ENCODE measurements around the gene RAB3C.

Gene RAB3C

GRCh38 chr5:58722160-58722559 is 139.3 kb downstream of the RAB3C start:
- no peak overlapping the region for H3K27ac ChIP-seq
- TF ChIP-seq ZFX (IDR thresholded peaks at IDR 0.05) (no peak), CTCF (conservative IDR thresholded peaks at IDR 0.05) (no peak)

- H3K27ac ChIP-seq: no peak overlapping the region
- no peak for TF ChIP-seq CTCF (conservative IDR thresholded peaks at IDR 0.05)
- TF ChIP-seq ZFX (IDR thresholded peaks at IDR 0.05): no peak
These were observed 142.1 kb downstream of the RAB3C start for GRCh38 chr5:58724992-58725391.

- H3K27ac ChIP-seq: no peak overlapping the region
- TF ChIP-seq ZFX (IDR thresholded peaks at IDR 0.05) (no peak), CTCF (conservative IDR thresholded peaks at IDR 0.05) (no peak)
These were observed 148.8 kb downstream of the RAB3C start for GRCh38 chr5:58731641-58732040.

GRCh38 chr5:58735637-58736036 is 152.8 kb downstream of the RAB3C start:
- TF ChIP-seq ZFX (IDR thresholded peaks at IDR 0.05) (no peak), CTCF (conservative IDR thresholded peaks at IDR 0.05) (no peak)
- no peak overlapping the region for H3K27ac ChIP-seq

GRCh38 chr5:58736214-58736613 is 153.3 kb downstream of the RAB3C start:
- TF ChIP-seq CTCF (conservative IDR thresholded peaks at IDR 0.05) (no peak), ZFX (IDR thresholded peaks at IDR 0.05) (no peak)
- H3K27ac ChIP-seq: no peak overlapping the region

- H3K27ac ChIP-seq: no peak overlapping the region
- no peak for TF ChIP-seq CTCF (conservative IDR thresholded peaks at IDR 0.05)
- TF ChIP-seq ZFX (IDR thresholded peaks at IDR 0.05): no peak
These were observed 154.8 kb downstream of the RAB3C start for GRCh38 chr5:58737671-58738070.

GRCh38 chr5:58738336-58738735 is 155.5 kb downstream of the RAB3C start:
- H3K27ac ChIP-seq: no peak overlapping the region
- TF ChIP-seq CTCF (conservative IDR thresholded peaks at IDR 0.05) (no peak), ZFX (IDR thresholded peaks at IDR 0.05) (no peak)
